ENCODE measurements around the gene MMP25. TPM values are rescaled to one million over a fixed set of nuclear protein-coding genes. Genes with fewer than 3 reads are reported as not detected.
A peak's percentile ranks its signal among the peaks of the same experiment; 100 is the strongest.

MMP25 gene
- total RNA-seq, 1 experiment from 2014 or later = 49.0 TPM

- TF ChIP-seq SMAD3 (CRISPR knock-in tag; IDR thresholded peaks at IDR 0.05; ENCODE audit: borderline replicate concordance) = no peak
- no peak for TF ChIP-seq E2F5 (CRISPR knock-in tag; IDR thresholded peaks at IDR 0.05)
- peak; percentile 50 for TF ChIP-seq FOXP1 (CRISPR knock-in tag; IDR thresholded peaks at IDR 0.05; ENCODE audit: borderline replicate concordance)
- TF ChIP-seq ZNF232 (CRISPR knock-in tag; IDR thresholded peaks at IDR 0.05) = no peak
- TF ChIP-seq NFE2L1 (CRISPR knock-in tag; IDR thresholded peaks at IDR 0.05) = no peak
- TF ChIP-seq TP53 (CRISPR knock-in tag; IDR thresholded peaks at IDR 0.05) = no peak
- no peak for TF ChIP-seq ATF1 (CRISPR knock-in tag; IDR thresholded peaks at IDR 0.05)
- no peak for TF ChIP-seq GABPB1 (CRISPR knock-in tag; IDR thresholded peaks at IDR 0.05)
- TF ChIP-seq GRHL2 (CRISPR knock-in tag; IDR thresholded peaks at IDR 0.05; ENCODE audit: insufficient replicate concordance, severe bottlenecking) = no peak
- TF ChIP-seq ESRRA (CRISPR knock-in tag; IDR thresholded peaks at IDR 0.05; ENCODE audit: borderline replicate concordance) = no peak
- TF ChIP-seq PREB (CRISPR knock-in tag; IDR thresholded peaks at IDR 0.05; ENCODE audit: borderline replicate concordance) = no peak
- TF ChIP-seq TEAD4 (CRISPR knock-in tag; IDR thresholded peaks at IDR 0.05) = no peak
- TF ChIP-seq CREB1 (CRISPR knock-in tag; IDR thresholded peaks at IDR 0.05) = no peak
- TF ChIP-seq AR (CRISPR knock-in tag; IDR thresholded peaks at IDR 0.05) = no peak
- TF ChIP-seq PRRX2 (CRISPR knock-in tag; IDR thresholded peaks at IDR 0.05) = no peak
- TF ChIP-seq ETV6 (CRISPR knock-in tag; IDR thresholded peaks at IDR 0.05) = peak; percentile 52; the same call in 1 of the 2 replicates
- TF ChIP-seq CDX4 (CRISPR knock-in tag; IDR thresholded peaks at IDR 0.05; ENCODE audit: borderline replicate concordance) = no peak
- TF ChIP-seq ZMAT4 (CRISPR knock-in tag; IDR thresholded peaks at IDR 0.05) = no peak
- TF ChIP-seq JUN (CRISPR knock-in tag; IDR thresholded peaks at IDR 0.05) = no peak; the same call in 1 of the 2 replicates
- no peak for TF ChIP-seq ZNF396 (CRISPR knock-in tag; IDR thresholded peaks at IDR 0.05; ENCODE audit: borderline replicate concordance)
- TF ChIP-seq ZNF512 (CRISPR knock-in tag; IDR thresholded peaks at IDR 0.05; ENCODE audit: borderline replicate concordance) = no peak
- no peak for TF ChIP-seq NR2C2 (CRISPR knock-in tag; IDR thresholded peaks at IDR 0.05)
- TF ChIP-seq TEAD1 (CRISPR knock-in tag; IDR thresholded peaks at IDR 0.05) = 0 out of 2 replicates have a peak, but pooled peaks have one; percentile 20
- no peak for TF ChIP-seq ZNF425 (CRISPR knock-in tag; conservative IDR thresholded peaks at IDR 0.05)
- TF ChIP-seq TCF7 (CRISPR knock-in tag; IDR thresholded peaks at IDR 0.05; ENCODE audit: low read depth) = no peak
- peak; percentile 68 for TF ChIP-seq USF2 (CRISPR knock-in tag; IDR thresholded peaks at IDR 0.05)
- TF ChIP-seq KAT7 (CRISPR knock-in tag; IDR thresholded peaks at IDR 0.05; ENCODE audit: borderline replicate concordance) = no peak
- TF ChIP-seq IRF2 (CRISPR knock-in tag; IDR thresholded peaks at IDR 0.05; ENCODE audit: borderline replicate concordance, low read depth) = no peak
Measured at GRCh38 chr16:3045758-3046640, at the start of gene MMP25 (continued).

Measured in WTC11 (cell line).